Measurements from ENCODE around the gene TRIP13.

TRIP13 gene

GRCh38 chr5:854966-855743 lies 37.5 kb upstream of the TRIP13 start:
- no peak for DNase-seq

- no peak for DNase-seq
Observed at GRCh38 chr5:855771-856530, 36.7 kb upstream of the TRIP13 start.

- DNase-seq = no peak
Observed at GRCh38 chr5:856531-857425, 35.9 kb upstream of the TRIP13 start.

GRCh38 chr5:858726-859125 lies 34.0 kb upstream of the TRIP13 start:
- no peak for DNase-seq

GRCh38 chr5:859391-859790 lies 33.3 kb upstream of the TRIP13 start:
- no peak for DNase-seq

- DNase-seq = no peak
Observed at GRCh38 chr5:859798-860296, 32.8 kb upstream of the TRIP13 start.

GRCh38 chr5:860506-861150 lies 32.1 kb upstream of the TRIP13 start:
- DNase-seq = no peak

GRCh38 chr5:861442-862366 lies 31.0 kb upstream of the TRIP13 start:
- no peak for DNase-seq

- no peak for DNase-seq
Observed at GRCh38 chr5:862367-863243, 30.1 kb upstream of the TRIP13 start.

GRCh38 chr5:863244-863805 lies 29.4 kb upstream of the TRIP13 start:
- DNase-seq = no peak

GRCh38 chr5:864492-865167 lies 28.1 kb upstream of the TRIP13 start:
- no peak for DNase-seq

- no peak for DNase-seq
Observed at GRCh38 chr5:865168-865521, 27.5 kb upstream of the TRIP13 start.

- no peak for DNase-seq
Observed at GRCh38 chr5:865771-866170, 26.9 kb upstream of the TRIP13 start.

GRCh38 chr5:867300-867870 lies 25.3 kb upstream of the TRIP13 start:
- DNase-seq = no peak

GRCh38 chr5:868428-869135 lies 24.1 kb upstream of the TRIP13 start:
- no peak for DNase-seq

GRCh38 chr5:870956-871355 lies 21.7 kb upstream of the TRIP13 start:
- no peak for DNase-seq

- no peak for DNase-seq
Observed at GRCh38 chr5:871596-872298, 20.9 kb upstream of the TRIP13 start.

GRCh38 chr5:872301-872700 lies 20.4 kb upstream of the TRIP13 start:
- DNase-seq = no peak
